Inferior parietal cortex (tissue), 1 donor: ENCODE data around the gene WDR77.

ENCODE experiments used
- DNase-seq: peaks from one replicate; pipeline ENCODE4 v3.0.0-alpha.2; 2016; ENCODE audit errors: extremely low spot score

WDR77 gene

GRCh38 chr1:111469539-111469938 lies 20.5 kb upstream of the WDR77 start:
- DNase-seq, result no peak

- DNase-seq, result no peak
Measured at GRCh38 chr1:111468717-111469100, 19.7 kb upstream of the WDR77 start.

- DNase-seq, result no peak
Measured at GRCh38 chr1:111467865-111468716, 19.0 kb upstream of the WDR77 start.

- no peak for DNase-seq
Measured at GRCh38 chr1:111466480-111466879, 17.4 kb upstream of the WDR77 start.

GRCh38 chr1:111465754-111466153 lies 16.7 kb upstream of the WDR77 start:
- no peak for DNase-seq

GRCh38 chr1:111463029-111463683 lies 14.1 kb upstream of the WDR77 start:
- no peak for DNase-seq

- DNase-seq, result no peak
Measured at GRCh38 chr1:111462370-111463028, 13.4 kb upstream of the WDR77 start.

GRCh38 chr1:111461765-111462164 lies 12.7 kb upstream of the WDR77 start:
- no peak for DNase-seq

- no peak for DNase-seq
Measured at GRCh38 chr1:111455642-111456031, 6.6 kb upstream of the WDR77 start.

- DNase-seq, result no peak
Measured at GRCh38 chr1:111454859-111455641, 6.0 kb upstream of the WDR77 start.

- DNase-seq, result no peak
Measured at GRCh38 chr1:111453706-111454105, 4.7 kb upstream of the WDR77 start.

GRCh38 chr1:111452581-111452980 lies 3.5 kb upstream of the WDR77 start:
- no peak for DNase-seq

- no peak for DNase-seq
Measured at GRCh38 chr1:111450185-111450584, 1.1 kb upstream of the WDR77 start.

GRCh38 chr1:111449703-111450017 lies 604 bp upstream of the WDR77 start:
- DNase-seq, result no peak

GRCh38 chr1:111448482-111448917 lies 556 bp downstream of the WDR77 start:
- DNase-seq, result no peak

GRCh38 chr1:111446967-111447892 lies 1.8 kb downstream of the WDR77 start:
- DNase-seq, result no peak

GRCh38 chr1:111446546-111446945 lies 2.5 kb downstream of the WDR77 start:
- no peak for DNase-seq

- no peak for DNase-seq
Measured at GRCh38 chr1:111444031-111444430, 5.0 kb downstream of the WDR77 start.

GRCh38 chr1:111442457-111442856 lies 6.6 kb downstream of the WDR77 start:
- no peak for DNase-seq

- DNase-seq, result no peak
Measured at GRCh38 chr1:111441573-111442192, 7.4 kb downstream of the WDR77 start.
